ENCODE data around the gene TSPAN3. TPM values are rescaled to one million over a fixed set of nuclear protein-coding genes. Genes with fewer than 3 reads are reported as not detected.
A peak's percentile ranks its signal among the peaks of the same experiment; 100 is the strongest.

TSPAN3 gene
- total RNA-seq, 1 experiment from 2014 or later, result 404 TPM

DNA sequence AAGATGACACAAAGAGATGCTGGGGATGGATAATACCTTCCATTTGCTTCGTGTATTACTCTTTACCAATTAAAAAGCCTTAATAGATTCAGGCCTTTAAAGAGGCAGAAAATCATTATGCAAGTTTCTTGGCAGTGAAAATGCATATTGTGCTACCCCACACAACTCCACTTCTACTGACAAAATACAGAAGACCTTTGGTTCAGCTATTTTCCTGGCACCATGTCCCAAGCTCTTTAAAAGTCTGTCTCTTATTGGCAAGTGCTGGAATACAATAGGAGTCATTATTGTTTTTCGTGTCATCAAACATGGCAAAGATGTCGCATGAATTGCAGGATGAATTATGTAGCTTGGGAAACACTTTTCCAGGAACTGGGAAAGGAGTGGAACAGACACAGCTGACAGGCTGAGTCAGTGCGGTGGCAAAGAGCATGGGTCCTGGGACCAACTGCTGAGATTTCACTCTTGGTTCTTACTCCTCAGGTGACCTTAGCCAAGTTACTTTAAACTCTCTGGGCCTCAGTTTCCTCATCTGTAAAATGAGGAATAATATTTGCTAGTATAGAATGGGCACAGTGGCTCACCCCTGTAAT is 5.5 kb upstream of the TSPAN3 start:
- intact Hi-C loops (cut with micrococcal nuclease; ENCODE audit: unreplicated experiment), result no loop called here
- CTCF ChIA-PET, result interaction anchor here (0.6 kb wide), 1 partner anchor 780 kb away, joined by 5 read pairs; no protein-coding TSS in a partner anchor
- TF ChIP-seq, protein P1, sequence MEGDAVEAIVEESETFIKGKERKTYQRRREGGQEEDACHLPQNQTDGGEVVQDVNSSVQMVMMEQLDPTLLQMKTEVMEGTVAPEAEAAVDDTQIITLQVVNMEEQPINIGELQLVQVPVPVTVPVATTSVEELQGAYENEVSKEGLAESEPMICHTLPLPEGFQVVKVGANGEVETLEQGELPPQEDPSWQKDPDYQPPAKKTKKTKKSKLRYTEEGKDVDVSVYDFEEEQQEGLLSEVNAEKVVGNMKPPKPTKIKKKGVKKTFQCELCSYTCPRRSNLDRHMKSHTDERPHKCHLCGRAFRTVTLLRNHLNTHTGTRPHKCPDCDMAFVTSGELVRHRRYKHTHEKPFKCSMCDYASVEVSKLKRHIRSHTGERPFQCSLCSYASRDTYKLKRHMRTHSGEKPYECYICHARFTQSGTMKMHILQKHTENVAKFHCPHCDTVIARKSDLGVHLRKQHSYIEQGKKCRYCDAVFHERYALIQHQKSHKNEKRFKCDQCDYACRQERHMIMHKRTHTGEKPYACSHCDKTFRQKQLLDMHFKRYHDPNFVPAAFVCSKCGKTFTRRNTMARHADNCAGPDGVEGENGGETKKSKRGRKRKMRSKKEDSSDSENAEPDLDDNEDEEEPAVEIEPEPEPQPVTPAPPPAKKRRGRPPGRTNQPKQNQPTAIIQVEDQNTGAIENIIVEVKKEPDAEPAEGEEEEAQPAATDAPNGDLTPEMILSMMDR (IDR thresholded peaks at IDR 0.05; ENCODE audit: unreplicated experiment), result no peak
- Mint-ChIP-seq H3K4me3 (ENCODE audit: low read depth, unreplicated experiment) (no peak overlapping the region), H3K27ac (ENCODE audit: unreplicated experiment) (no peak overlapping the region), H3K9me3 (ENCODE audit: low read depth, unreplicated experiment) (no peaks in the 10 kb centered on the region), H3K4me1 (ENCODE audit: low read depth, unreplicated experiment) (peaks cover 17% of the 10 kb centered on the region), H3K36me3 (ENCODE audit: insufficient read depth, unreplicated experiment) (peaks cover 8% of the 10 kb centered on the region), H3K27me3 (ENCODE audit: unreplicated experiment) (peaks cover 43% of the 10 kb centered on the region)
- BruUV-seq (replicated peaks), result no TSS peak
- no peak for DNase-seq

- Mint-ChIP-seq H3K27ac (ENCODE audit: unreplicated experiment) (no peak overlapping the region), H3K4me3 (ENCODE audit: low read depth, unreplicated experiment) (no peak overlapping the region), H3K9me3 (ENCODE audit: low read depth, unreplicated experiment) (no peaks in the 10 kb centered on the region), H3K4me1 (ENCODE audit: low read depth, unreplicated experiment) (peaks cover 22% of the 10 kb centered on the region), H3K27me3 (ENCODE audit: unreplicated experiment) (peaks cover 43% of the 10 kb centered on the region), H3K36me3 (ENCODE audit: insufficient read depth, unreplicated experiment) (peaks cover 14% of the 10 kb centered on the region)
- CTCF ChIA-PET, result interaction anchor here (0.6 kb wide), 1 partner anchor 132 kb away, joined by 7 read pairs; no protein-coding TSS in a partner anchor
- peak; percentile 66 for DNase-seq
- intact Hi-C loops (cut with micrococcal nuclease; ENCODE audit: unreplicated experiment), result no loop called here
- no TSS peak for BruUV-seq (replicated peaks)
- TF ChIP-seq, protein P1 (IDR thresholded peaks at IDR 0.05; ENCODE audit: unreplicated experiment), result no peak
Measured at GRCh38 chr15:77075528-77075927, 4.6 kb upstream of the TSPAN3 start.

GRCh38 chr15:77074350-77074749 is 3.4 kb upstream of the TSPAN3 start:
- peaks cover 28% of the 10 kb centered on the region for H3K4me1 Mint-ChIP-seq (ENCODE audit: low read depth, unreplicated experiment)
- intact Hi-C loops (cut with micrococcal nuclease; ENCODE audit: unreplicated experiment), result no loop called here
- no peak overlapping the region for H3K4me3 Mint-ChIP-seq (ENCODE audit: low read depth, unreplicated experiment)
- no TSS peak for BruUV-seq (replicated peaks)
- H3K27ac Mint-ChIP-seq (ENCODE audit: unreplicated experiment), result no peak overlapping the region
- no peaks in the 10 kb centered on the region for H3K9me3 Mint-ChIP-seq (ENCODE audit: low read depth, unreplicated experiment)
- DNase-seq, result no peak
- peaks cover 26% of the 10 kb centered on the region for H3K36me3 Mint-ChIP-seq (ENCODE audit: insufficient read depth, unreplicated experiment)
- CTCF ChIA-PET, result no interaction called here
- peaks cover 43% of the 10 kb centered on the region for H3K27me3 Mint-ChIP-seq (ENCODE audit: unreplicated experiment)
- TF ChIP-seq, protein P1 (IDR thresholded peaks at IDR 0.05; ENCODE audit: unreplicated experiment), result no peak

GRCh38 chr15:77071305-77072223 is 655 bp upstream of the TSPAN3 start:
- H3K36me3 Mint-ChIP-seq (ENCODE audit: insufficient read depth, unreplicated experiment), result peaks cover 49% of the 10 kb centered on the region
- CTCF ChIA-PET, result interaction anchor here (0.9 kb wide), 1 partner anchor 37 kb away, joined by 6 read pairs; no protein-coding TSS in a partner anchor

More at GRCh38 chr15:77071305-77072223, 655 bp upstream of the TSPAN3 start:
- Mint-ChIP-seq H3K27ac (ENCODE audit: unreplicated experiment) (peak overlapping the region; percentile 82), H3K9me3 (ENCODE audit: low read depth, unreplicated experiment) (no peaks in the 10 kb centered on the region), H3K27me3 (ENCODE audit: unreplicated experiment) (peaks cover 43% of the 10 kb centered on the region), H3K4me3 (ENCODE audit: low read depth, unreplicated experiment) (peak overlapping the region; percentile 84), H3K4me1 (ENCODE audit: low read depth, unreplicated experiment) (peaks cover 56% of the 10 kb centered on the region)
- BruUV-seq (replicated peaks), result no TSS peak
- DNase-seq, result no peak
- intact Hi-C loops (cut with micrococcal nuclease; ENCODE audit: unreplicated experiment), result no loop called here
- TF ChIP-seq, protein P1 (IDR thresholded peaks at IDR 0.05; ENCODE audit: unreplicated experiment), result no peak

Measured in Calu3 (cell line).